Activated CD4-positive, CD25-positive, alpha-beta regulatory T cell (primary cell): Measurements from ENCODE around the gene FAM236B.
"Not testable (repeated sequence)": the region's sequence is repeated elsewhere in the genome, so short reads cannot be mapped to it uniquely, and the experiment has no call there.

ENCODE experiments used
- DNase-seq, 4 experiments: peaks; one replicate each; lab custom pipeline; 2025; lab: John Stamatoyannopoulos, UW

The FAM236B gene

GRCh38 chrX:72782560-72782959, at the start of gene FAM236B:
Gene FAM236B, minus strand, starts transcription at chrX:72782660. Its CDS starts 100 bp downstream, at chrX:72782560.
- DNase-seq: not testable (repeated sequence)

DNA sequence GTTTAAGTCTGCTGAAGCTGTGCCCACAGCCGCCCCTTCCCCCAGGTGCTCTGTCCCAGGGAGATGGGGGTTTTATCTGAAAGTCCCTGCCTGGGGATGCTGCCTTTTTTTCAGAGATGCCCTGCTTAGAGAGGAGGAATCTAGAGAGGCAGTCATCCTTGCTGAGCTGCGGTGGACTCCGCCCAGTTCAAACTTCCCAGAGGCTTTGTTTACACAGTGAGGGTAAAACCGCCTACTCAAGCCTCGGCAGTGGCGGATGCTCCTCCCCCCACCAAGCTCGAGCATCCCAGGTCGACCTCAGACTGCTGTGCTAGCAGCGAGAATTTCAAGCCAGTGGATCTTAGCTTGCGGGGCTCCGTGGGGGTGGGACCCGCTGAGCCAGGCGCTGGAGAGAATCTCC, 48.2 kb upstream of the FAM236B start:
- not testable (repeated sequence) for DNase-seq

DNA sequence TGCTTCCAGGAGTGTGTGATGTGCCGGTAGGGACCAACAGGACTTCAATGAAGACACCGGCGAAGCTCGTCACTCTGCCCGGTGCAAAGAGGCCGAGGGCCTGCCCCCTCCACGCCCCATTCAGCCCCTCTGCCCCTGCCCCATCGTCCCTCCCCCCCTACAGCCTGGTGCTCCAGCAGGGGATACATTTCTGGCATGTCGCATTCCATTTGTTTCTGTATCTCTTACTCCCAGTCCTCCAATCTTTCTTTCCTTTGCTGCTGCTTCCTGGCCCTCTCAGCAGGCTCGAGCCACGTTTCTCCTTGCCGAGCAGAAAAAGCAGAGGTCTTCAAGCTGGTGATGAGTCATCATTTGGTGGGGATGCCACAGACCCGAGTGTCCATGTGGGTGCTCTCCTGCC, 25.6 kb upstream of the FAM236B start, which contains the start of gene FAM236D:
TSS of gene FAM236D (minus strand) at position 101 of the 400 bp plus-strand sequence. CDS start at position 1, 100 bp downstream.
- DNase-seq: not testable (repeated sequence)

GRCh38 chrX:72790390-72790789, 7.9 kb upstream of the FAM236B start:
- not testable (repeated sequence) for DNase-seq

- DNase-seq: not testable (repeated sequence)
Observed at GRCh38 chrX:72788142-72788541, 5.7 kb upstream of the FAM236B start.

GRCh38 chrX:72783964-72784363, 1.5 kb upstream of the FAM236B start:
- DNase-seq: not testable (repeated sequence)

DNA sequence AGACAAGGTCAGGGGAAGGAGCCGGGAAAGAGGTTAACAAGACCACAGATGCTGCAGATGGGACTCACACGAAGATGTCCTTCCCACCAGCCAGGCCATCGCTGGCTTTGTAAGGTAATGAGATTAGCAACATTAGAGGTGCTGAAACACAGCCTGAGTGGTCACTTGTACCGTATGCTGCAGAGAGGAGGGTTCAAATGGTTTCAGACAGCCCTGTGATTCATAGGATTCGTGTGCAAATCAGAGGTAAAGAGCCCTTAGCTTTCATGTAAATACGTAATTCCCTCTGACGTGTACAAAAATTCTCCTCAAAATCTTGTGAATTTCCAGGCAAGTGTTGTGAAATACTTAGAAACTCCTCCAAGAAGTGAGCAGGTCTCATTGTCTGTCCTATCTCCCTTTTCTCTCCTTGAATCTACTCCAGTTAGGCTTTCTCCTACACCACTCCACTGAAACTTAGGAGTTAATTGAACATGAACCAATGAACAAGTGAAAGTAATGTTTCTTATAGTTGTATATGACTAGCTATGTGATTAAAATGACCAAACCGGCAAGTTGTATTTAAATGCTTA, 991 bp upstream of the FAM236B start:
- DNase-seq: not testable (repeated sequence)

GRCh38 chrX:72778146-72778545, 4.3 kb downstream of the FAM236B start:
- not testable (repeated sequence) for DNase-seq

- not testable (repeated sequence) for DNase-seq
Observed at GRCh38 chrX:72777467-72777790, 5.0 kb downstream of the FAM236B start.

GRCh38 chrX:72776653-72777466, 5.6 kb downstream of the FAM236B start, which contains the start of gene DMRTC1B:
Gene DMRTC1B, plus strand, starts transcription at chrX:72776890. Its CDS starts 68,246 bp downstream, at chrX:72845136.
- DNase-seq: not testable (repeated sequence)

DNA sequence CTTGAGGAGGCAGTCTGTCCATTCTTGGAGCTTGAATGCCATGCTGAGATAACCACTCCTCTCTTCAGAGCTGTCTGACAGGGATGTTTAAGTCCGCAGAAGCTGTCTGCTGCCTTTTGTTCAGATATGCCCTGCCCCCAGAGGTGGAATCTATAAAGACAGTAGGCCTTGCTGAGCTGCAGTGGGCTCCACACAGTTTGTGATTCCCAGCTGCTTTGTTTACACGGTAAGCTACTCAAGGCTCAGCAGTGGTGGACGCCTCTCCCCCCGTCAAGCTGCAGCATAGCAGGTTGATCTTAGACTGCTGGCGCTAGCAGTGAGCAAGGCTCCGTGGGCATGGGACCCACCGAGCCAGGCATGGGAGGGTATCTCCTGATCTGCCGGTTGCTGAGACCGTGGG, 22.0 kb downstream of the FAM236B start:
- DNase-seq: not testable (repeated sequence)

- not testable (repeated sequence) for DNase-seq
Observed at GRCh38 chrX:72748545-72748944, 33.9 kb downstream of the FAM236B start.

DNA sequence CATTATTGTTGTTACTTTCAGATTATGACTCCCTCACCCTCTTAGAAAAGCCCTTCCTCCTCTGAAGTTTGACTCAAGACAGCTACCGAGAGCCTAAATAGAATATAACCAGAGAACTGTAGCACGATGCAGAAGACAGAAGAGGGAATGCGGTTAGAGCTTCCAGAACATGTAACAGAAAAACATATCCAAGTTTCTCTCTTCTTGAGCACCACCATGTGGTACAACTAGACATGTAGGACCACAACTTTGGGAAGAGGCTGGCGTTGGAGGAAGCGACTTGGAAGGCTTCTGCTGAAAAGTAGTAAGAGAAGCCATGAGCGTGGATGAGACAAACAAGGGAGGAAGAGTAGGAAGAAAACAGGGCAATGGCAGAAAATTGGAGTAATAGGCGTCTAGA, 36.9 kb downstream of the FAM236B start:
- DNase-seq: not testable (repeated sequence)

GRCh38 chrX:72735561-72735960, 46.9 kb downstream of the FAM236B start:
- no peak for DNase-seq

- not testable (repeated sequence) for DNase-seq
Observed at GRCh38 chrX:72733636-72734035, 48.8 kb downstream of the FAM236B start.
